MCF 10A (cell line): ENCODE data around the gene ONECUT1. TPM values are rescaled to one million over a fixed set of nuclear protein-coding genes. Genes with fewer than 3 reads are reported as not detected.

Experiments used
- BruUV-seq: library from RNA; stranded (reverse); fragments of 400-500 nt; replicated peaks from 2 replicates; lab custom pipeline; 2021; lab: Mats Ljungman, UMichigan
- CTCF ChIA-PET: fragments of 300-600 bp; sonication (Branson Sonifier 250); formaldehyde crosslinking; extraction: SDS; loops from one replicate; lab custom pipeline; 2021; ENCODE audit warnings: antibody characterized with exemption, inconsistent platforms; lab: Yijun Ruan, JAX
- POLR2A ChIA-PET: fragments of 300-600, 350-650 bp; sonication (Branson Sonifier 250); formaldehyde crosslinking; extraction: SDS; loops from one replicate; lab custom pipeline; 2020; ENCODE audit warnings: antibody characterized with exemption, inconsistent platforms; lab: Yijun Ruan, JAX
- DNase-seq: peaks from one replicate; pipeline ENCODE4 v3.0.0-alpha.2; 2018; ENCODE audit not compliant: unreplicated experiment
- H3K27ac Mint-ChIP-seq: one replicate; pipeline ENCODE4 v1.8.0; 2022; ENCODE audit warnings: mild to moderate bottlenecking, low read depth, mixed read lengths; ENCODE audit not compliant: unreplicated experiment
- H3K27me3 Mint-ChIP-seq: one replicate; pipeline ENCODE4 v1.8.0; 2022; ENCODE audit warnings: mixed read lengths; ENCODE audit not compliant: insufficient read depth, unreplicated experiment
- H3K36me3 Mint-ChIP-seq: one replicate; pipeline ENCODE4 v1.8.0; 2022; ENCODE audit warnings: mild to moderate bottlenecking, moderate library complexity, mixed read lengths; ENCODE audit not compliant: insufficient read depth, unreplicated experiment
- H3K4me1 Mint-ChIP-seq: one replicate; pipeline ENCODE4 v1.8.0; 2022; ENCODE audit warnings: mixed read lengths; ENCODE audit not compliant: insufficient read depth, unreplicated experiment
- H3K4me3 Mint-ChIP-seq: one replicate; pipeline ENCODE4 v1.8.0; 2022; ENCODE audit warnings: mild to moderate bottlenecking, moderate library complexity, mixed read lengths; ENCODE audit not compliant: unreplicated experiment
- H3K9me3 Mint-ChIP-seq: one replicate; pipeline ENCODE4 v1.8.0; 2022; ENCODE audit warnings: mixed read lengths; ENCODE audit not compliant: unreplicated experiment
- CTCF ChIP-seq: fragments of 200-600 bp; IDR thresholded peaks from one replicate; pipeline ENCODE4 v1.8.0; 2022; ENCODE audit warnings: antibody characterized with exemption, mild to moderate bottlenecking; ENCODE audit not compliant: unreplicated experiment
- intact Hi-C: fragments of 100-400 bp; cut with micrococcal nuclease; formaldehyde crosslinking; loops from 2 replicates; pipeline ENCODE4 v1.14.1; 2022
- total RNA-seq: library from RNA; stranded (reverse); gene quantifications from 2 replicates; pipeline ENCODE4 v1.2.3, GENCODE V29; 2022

Gene ONECUT1
- total RNA-seq, 1 experiment from 2014 or later = not detected

GRCh38 chr15:52805351-52806283 lies 15.5 kb upstream of the ONECUT1 start:
- no peak overlapping the region for H3K27ac Mint-ChIP-seq
- no peak for TF ChIP-seq CTCF
- intact Hi-C loops = no loop called here
- H3K4me1 Mint-ChIP-seq = no peaks in the 10 kb centered on the region
- H3K9me3 Mint-ChIP-seq = no peaks in the 10 kb centered on the region
- POLR2A ChIA-PET = no interaction called here
- CTCF ChIA-PET = no interaction called here
- BruUV-seq = no TSS peak
- H3K27me3 Mint-ChIP-seq = peaks cover 65% of the 10 kb centered on the region
- H3K4me3 Mint-ChIP-seq = no peak overlapping the region
- H3K36me3 Mint-ChIP-seq = no peaks in the 10 kb centered on the region
- DNase-seq = no peak

GRCh38 chr15:52804526-52805081 lies 14.5 kb upstream of the ONECUT1 start:
- ChIA-PET CTCF (interaction anchor here (0.6 kb wide), 2 partner anchors 36 to 771 kb away, joined by 3 to 4 read pairs; no protein-coding TSS in a partner anchor), POLR2A (interaction anchor here (1.0 kb wide), 1 partner anchor 54 kb away, joined by 6 read pairs; no protein-coding TSS in a partner anchor)
- peaks cover 65% of the 10 kb centered on the region for H3K27me3 Mint-ChIP-seq
- TF ChIP-seq CTCF = no peak
- no peaks in the 10 kb centered on the region for H3K9me3 Mint-ChIP-seq
- intact Hi-C loops = no loop called here
- BruUV-seq = no TSS peak
- no peaks in the 10 kb centered on the region for H3K36me3 Mint-ChIP-seq
- H3K4me3 Mint-ChIP-seq = no peak overlapping the region
- H3K4me1 Mint-ChIP-seq = no peaks in the 10 kb centered on the region
- H3K27ac Mint-ChIP-seq = no peak overlapping the region
- no peak for DNase-seq

GRCh38 chr15:52803467-52804306 lies 13.6 kb upstream of the ONECUT1 start:
- no peak overlapping the region for H3K4me3 Mint-ChIP-seq
- no TSS peak for BruUV-seq
- H3K27ac Mint-ChIP-seq = no peak overlapping the region
- H3K4me1 Mint-ChIP-seq = no peaks in the 10 kb centered on the region
- DNase-seq = no peak
- no peaks in the 10 kb centered on the region for H3K9me3 Mint-ChIP-seq
- ChIA-PET POLR2A (interaction anchor here (1.0 kb wide), 1 partner anchor 55 kb away, joined by 6 read pairs; no protein-coding TSS in a partner anchor), CTCF (interaction anchor here (0.7 kb wide), 1 partner anchor 20 kb away, joined by 4 read pairs; no protein-coding TSS in a partner anchor)
- no peaks in the 10 kb centered on the region for H3K36me3 Mint-ChIP-seq
- intact Hi-C loops = no loop called here
- peaks cover 65% of the 10 kb centered on the region for H3K27me3 Mint-ChIP-seq
- TF ChIP-seq CTCF = no peak
